Measurements from ENCODE around the gene HSPA12A.

The HSPA12A gene

GRCh38 chr10:116779076-116779687, 36.8 kb upstream of the HSPA12A start:
- Histone ChIP-seq H4K8ac (ENCODE audit: low read depth, low read length) (no peak overlapping the region), H2BK120ac (ENCODE audit: low read depth, low read length) (no peak overlapping the region), H3K4me1 (ENCODE audit: control insufficient read depth, low read depth, low read length) (no peaks in the 10 kb centered on the region), H3K4ac (ENCODE audit: low read depth, low read length) (no peak overlapping the region), H2BK15ac (replicated peaks; ENCODE audit: low read depth) (no peak overlapping the region), H3K27me3 (ENCODE audit: insufficient read depth, low read length, poor library complexity) (no peaks in the 10 kb centered on the region), H3K18ac (ENCODE audit: low read length) (no peak overlapping the region), H3K23ac (ENCODE audit: low read length) (no peak overlapping the region), H3K4me3 (ENCODE audit: low read length) (no peak overlapping the region), H4K5ac (ENCODE audit: low read length) (no peak overlapping the region), H3K36me3 (ENCODE audit: control insufficient read depth, insufficient read depth, low read length) (no peaks in the 10 kb centered on the region), H3K9ac (ENCODE audit: low read length) (no peak overlapping the region), H3K79me2 (ENCODE audit: control insufficient read depth, insufficient read depth, low read length) (no peaks in the 10 kb centered on the region), H2BK5ac (ENCODE audit: low read length) (no peak overlapping the region), H3K27ac (ENCODE audit: low read depth, low read length) (no peak overlapping the region), H3K79me1 (ENCODE audit: low read length) (no peaks in the 10 kb centered on the region), H2AK5ac (ENCODE audit: low read length) (no peak overlapping the region), H3K56ac (ENCODE audit: low read length) (no peak overlapping the region), H3K4me2 (ENCODE audit: low read length) (no peak overlapping the region)
- no CpG with 5 or more reads among the region's 16 CpGs for WGBS (ENCODE audit: extremely low coverage, insufficient coverage, low lambda C conversion rate)
- DNase-seq: no peak

- Histone ChIP-seq H3K4me1 (ENCODE audit: control insufficient read depth, low read depth, low read length) (no peaks in the 10 kb centered on the region), H2AK5ac (ENCODE audit: low read length) (no peak overlapping the region), H3K79me1 (ENCODE audit: low read length) (no peaks in the 10 kb centered on the region), H3K79me2 (ENCODE audit: control insufficient read depth, insufficient read depth, low read length) (no peaks in the 10 kb centered on the region), H2BK15ac (replicated peaks; ENCODE audit: low read depth) (no peak overlapping the region), H3K9ac (ENCODE audit: low read length) (no peak overlapping the region), H2BK5ac (ENCODE audit: low read length) (no peak overlapping the region), H3K23ac (ENCODE audit: low read length) (no peak overlapping the region), H4K8ac (ENCODE audit: low read depth, low read length) (no peak overlapping the region), H3K56ac (ENCODE audit: low read length) (no peak overlapping the region), H3K27ac (ENCODE audit: low read depth, low read length) (no peak overlapping the region), H2BK120ac (ENCODE audit: low read depth, low read length) (no peak overlapping the region), H3K4me3 (ENCODE audit: low read length) (no peak overlapping the region), H3K18ac (ENCODE audit: low read length) (no peak overlapping the region), H4K5ac (ENCODE audit: low read length) (no peak overlapping the region), H3K4ac (ENCODE audit: low read depth, low read length) (no peak overlapping the region), H3K36me3 (ENCODE audit: control insufficient read depth, insufficient read depth, low read length) (no peaks in the 10 kb centered on the region), H3K27me3 (ENCODE audit: insufficient read depth, low read length, poor library complexity) (no peaks in the 10 kb centered on the region), H3K4me2 (ENCODE audit: low read length) (no peak overlapping the region)
- no CpG with 5 or more reads among the region's 8 CpGs for WGBS (ENCODE audit: extremely low coverage, insufficient coverage, low lambda C conversion rate)
- DNase-seq: no peak
Observed at GRCh38 chr10:116777006-116777405, 34.6 kb upstream of the HSPA12A start.

GRCh38 chr10:116775488-116776400, 33.4 kb upstream of the HSPA12A start:
- H3K27ac ChIP-seq (ENCODE audit: low read depth, low read length): no peak overlapping the region
- H3K9ac ChIP-seq (ENCODE audit: low read length): no peak overlapping the region
- no peak overlapping the region for H3K18ac ChIP-seq (ENCODE audit: low read length)
- no peaks in the 10 kb centered on the region for H3K4me1 ChIP-seq (ENCODE audit: control insufficient read depth, low read depth, low read length)
- no peak for DNase-seq
- H3K4ac ChIP-seq (ENCODE audit: low read depth, low read length): no peak overlapping the region
- no peak overlapping the region for H4K8ac ChIP-seq (ENCODE audit: low read depth, low read length)
- H3K79me1 ChIP-seq (ENCODE audit: low read length): no peaks in the 10 kb centered on the region
- no peak overlapping the region for H4K5ac ChIP-seq (ENCODE audit: low read length)
- H3K36me3 ChIP-seq (ENCODE audit: control insufficient read depth, insufficient read depth, low read length): no peaks in the 10 kb centered on the region
- H3K23ac ChIP-seq (ENCODE audit: low read length): no peak overlapping the region
- no peak overlapping the region for H3K56ac ChIP-seq (ENCODE audit: low read length)
- no peaks in the 10 kb centered on the region for H3K27me3 ChIP-seq (ENCODE audit: insufficient read depth, low read length, poor library complexity)
- H3K79me2 ChIP-seq (ENCODE audit: control insufficient read depth, insufficient read depth, low read length): no peaks in the 10 kb centered on the region
- no peak overlapping the region for H2AK5ac ChIP-seq (ENCODE audit: low read length)
- no peak overlapping the region for H2BK15ac ChIP-seq (replicated peaks; ENCODE audit: low read depth)
- no peak overlapping the region for H3K4me3 ChIP-seq (ENCODE audit: low read length)
- no peak overlapping the region for H3K4me2 ChIP-seq (ENCODE audit: low read length)
- no peak overlapping the region for H2BK120ac ChIP-seq (ENCODE audit: low read depth, low read length)
- no peak overlapping the region for H2BK5ac ChIP-seq (ENCODE audit: low read length)
- WGBS (ENCODE audit: extremely low coverage, insufficient coverage, low lambda C conversion rate): no CpG with 5 or more reads among the region's 15 CpGs

GRCh38 chr10:116774728-116775151, 32.4 kb upstream of the HSPA12A start:
- Histone ChIP-seq H3K4me2 (ENCODE audit: low read length) (no peak overlapping the region), H3K4ac (ENCODE audit: low read depth, low read length) (no peak overlapping the region), H4K8ac (ENCODE audit: low read depth, low read length) (no peak overlapping the region), H3K56ac (ENCODE audit: low read length) (no peak overlapping the region), H2BK120ac (ENCODE audit: low read depth, low read length) (no peak overlapping the region), H3K27ac (ENCODE audit: low read depth, low read length) (no peak overlapping the region), H3K79me2 (ENCODE audit: control insufficient read depth, insufficient read depth, low read length) (no peaks in the 10 kb centered on the region), H3K23ac (ENCODE audit: low read length) (no peak overlapping the region), H3K4me1 (ENCODE audit: control insufficient read depth, low read depth, low read length) (no peaks in the 10 kb centered on the region), H3K9ac (ENCODE audit: low read length) (no peak overlapping the region), H3K79me1 (ENCODE audit: low read length) (no peaks in the 10 kb centered on the region), H2BK15ac (replicated peaks; ENCODE audit: low read depth) (no peak overlapping the region), H2AK5ac (ENCODE audit: low read length) (no peak overlapping the region), H3K27me3 (ENCODE audit: insufficient read depth, low read length, poor library complexity) (no peaks in the 10 kb centered on the region), H4K5ac (ENCODE audit: low read length) (no peak overlapping the region), H2BK5ac (ENCODE audit: low read length) (no peak overlapping the region), H3K36me3 (ENCODE audit: control insufficient read depth, insufficient read depth, low read length) (no peaks in the 10 kb centered on the region), H3K4me3 (ENCODE audit: low read length) (no peak overlapping the region), H3K18ac (ENCODE audit: low read length) (no peak overlapping the region)
- no CpG with 5 or more reads among the region's 6 CpGs for WGBS (ENCODE audit: extremely low coverage, insufficient coverage, low lambda C conversion rate)
- no peak for DNase-seq

GRCh38 chr10:116772909-116773705, 30.7 kb upstream of the HSPA12A start:
- H3K27me3 ChIP-seq (ENCODE audit: insufficient read depth, low read length, poor library complexity): no peaks in the 10 kb centered on the region
- H2BK120ac ChIP-seq (ENCODE audit: low read depth, low read length): no peak overlapping the region
- H3K18ac ChIP-seq (ENCODE audit: low read length): no peak overlapping the region
- H3K4me3 ChIP-seq (ENCODE audit: low read length): no peak overlapping the region
- H3K4me2 ChIP-seq (ENCODE audit: low read length): no peak overlapping the region
- H2BK15ac ChIP-seq (replicated peaks; ENCODE audit: low read depth): no peak overlapping the region
- no peak overlapping the region for H2AK5ac ChIP-seq (ENCODE audit: low read length)
- H3K79me1 ChIP-seq (ENCODE audit: low read length): no peaks in the 10 kb centered on the region
- no peak for DNase-seq
- no peak overlapping the region for H2BK5ac ChIP-seq (ENCODE audit: low read length)
- no CpG with 5 or more reads among the region's 7 CpGs for WGBS (ENCODE audit: extremely low coverage, insufficient coverage, low lambda C conversion rate)
- H3K23ac ChIP-seq (ENCODE audit: low read length): no peak overlapping the region
- H3K4me1 ChIP-seq (ENCODE audit: control insufficient read depth, low read depth, low read length): no peaks in the 10 kb centered on the region
- H3K56ac ChIP-seq (ENCODE audit: low read length): no peak overlapping the region
- no peak overlapping the region for H3K27ac ChIP-seq (ENCODE audit: low read depth, low read length)
- no peak overlapping the region for H3K4ac ChIP-seq (ENCODE audit: low read depth, low read length)
- no peak overlapping the region for H4K8ac ChIP-seq (ENCODE audit: low read depth, low read length)
- no peak overlapping the region for H4K5ac ChIP-seq (ENCODE audit: low read length)
- H3K9ac ChIP-seq (ENCODE audit: low read length): no peak overlapping the region
- no peaks in the 10 kb centered on the region for H3K79me2 ChIP-seq (ENCODE audit: control insufficient read depth, insufficient read depth, low read length)
- no peaks in the 10 kb centered on the region for H3K36me3 ChIP-seq (ENCODE audit: control insufficient read depth, insufficient read depth, low read length)

Data from mesendoderm (in vitro differentiated cells).